HG02571 (cell line): ENCODE results near the gene DMBX1.

ENCODE experiments used
- ATAC-seq: cut with Tn5 transposase; IDR thresholded peaks from one replicate; pipeline ENCODE4 v1.9.1; 2021; ENCODE audit warnings: mild to moderate bottlenecking, moderate library complexity; ENCODE audit not compliant: unreplicated experiment

DMBX1 gene

DNA sequence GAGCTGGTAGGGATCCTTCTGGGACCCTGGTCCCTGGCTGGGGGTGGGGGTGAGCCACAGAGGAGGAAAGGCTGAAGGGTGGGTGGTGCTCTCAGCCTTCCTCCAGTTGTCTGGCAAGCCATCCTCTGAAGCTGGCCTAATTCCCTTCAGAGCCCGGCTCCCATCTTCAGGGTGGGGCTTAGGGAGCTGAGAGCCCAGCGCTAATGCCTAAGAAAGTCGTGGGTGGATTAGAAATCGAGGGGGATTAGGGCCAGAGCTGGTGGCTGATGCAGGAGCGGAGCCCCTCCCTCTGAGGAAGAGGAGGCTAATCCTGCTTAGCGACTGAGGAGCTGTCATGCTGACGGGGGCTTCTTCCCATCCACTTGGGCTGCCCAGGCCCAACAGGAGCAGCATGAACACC, 30.8 kb upstream of the DMBX1 start:
- no peak for ATAC-seq

DNA sequence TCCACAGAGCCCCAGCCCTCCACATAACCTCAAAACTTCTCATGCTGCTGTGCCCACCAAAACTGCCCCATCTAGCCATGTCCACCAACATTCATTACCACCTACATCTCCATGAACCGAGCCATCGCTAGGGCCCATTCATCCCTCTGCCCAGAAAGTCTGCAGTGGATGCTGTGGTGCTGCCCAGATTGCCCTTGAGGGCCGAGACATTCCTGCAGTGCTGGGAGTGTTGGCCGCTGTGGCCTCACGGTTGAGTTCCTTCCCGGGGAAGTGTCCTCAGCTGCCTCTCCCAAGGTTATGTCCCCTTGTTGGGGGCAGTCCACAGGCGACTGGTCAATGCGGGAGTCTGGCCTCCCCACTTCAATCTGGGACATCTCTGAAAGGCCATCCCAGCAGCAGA, 30.3 kb upstream of the DMBX1 start:
- no peak for ATAC-seq

DNA sequence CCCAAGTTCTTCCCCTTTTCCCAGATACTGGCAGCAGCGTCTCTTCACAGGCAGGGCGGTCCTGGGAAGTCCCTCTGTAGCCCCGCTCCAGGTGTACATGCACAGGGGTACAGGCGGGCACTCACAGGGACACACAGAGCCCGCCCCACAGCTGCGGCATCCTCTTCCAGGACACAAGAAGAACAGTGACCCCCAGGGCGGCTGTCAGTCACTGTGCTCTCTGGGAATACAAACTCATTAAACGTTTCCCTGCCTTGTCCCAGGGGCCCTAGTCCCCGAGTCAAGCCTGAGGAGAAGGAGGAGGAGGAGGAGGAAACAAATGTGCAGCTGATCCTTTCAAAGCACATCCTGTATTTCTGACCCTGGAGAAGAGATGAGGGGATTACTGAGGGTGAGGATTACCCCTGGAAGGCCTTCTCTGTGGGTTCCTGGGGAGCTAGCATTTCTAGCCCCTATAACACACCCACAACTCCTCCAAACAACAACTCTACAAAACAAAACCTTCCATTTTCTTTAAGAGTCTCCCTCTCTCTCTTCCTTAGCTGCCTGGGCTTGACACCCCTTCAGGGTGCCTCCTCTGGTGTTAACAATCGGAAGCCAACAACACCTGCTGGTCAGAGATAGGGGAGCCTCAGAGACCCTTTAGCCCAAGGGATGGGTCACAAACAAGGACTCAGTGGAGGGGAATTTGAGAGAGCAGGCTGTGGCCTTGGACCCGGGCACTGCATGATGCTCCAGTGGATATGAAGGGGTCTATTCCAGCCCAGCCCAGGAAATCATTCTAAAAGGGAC, 28.4 kb upstream of the DMBX1 start:
- ATAC-seq: no peak

DNA sequence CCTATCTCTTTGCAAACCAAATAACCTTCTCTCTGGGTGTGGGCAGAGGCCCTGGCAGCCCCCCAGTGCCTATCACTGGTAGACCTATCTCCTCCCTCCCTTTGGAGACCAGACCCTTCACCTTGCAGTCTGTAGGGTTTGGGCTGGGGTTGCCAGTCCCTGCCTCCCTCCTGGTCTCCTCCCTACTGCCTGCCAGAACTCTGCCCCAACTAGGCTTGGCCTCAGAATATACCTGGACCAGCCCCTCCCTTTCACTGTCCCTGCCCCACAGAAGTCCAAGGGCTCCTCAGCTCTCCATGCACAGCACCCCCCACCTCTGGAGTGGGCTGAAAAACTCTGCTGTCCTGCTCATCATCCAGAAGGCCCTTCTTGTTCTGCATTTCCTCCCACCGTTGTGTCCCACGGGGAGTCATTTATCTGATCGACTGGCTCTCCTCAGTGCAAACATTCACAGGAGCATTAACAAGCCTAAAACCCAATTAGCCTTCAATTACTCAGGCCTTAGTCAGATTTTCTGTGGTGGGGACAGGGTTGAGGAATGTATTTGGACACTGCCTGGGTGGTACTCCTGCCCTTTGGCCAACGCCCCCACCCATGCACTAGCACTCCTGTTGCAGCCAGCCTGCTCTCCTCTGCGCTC, 27.7 kb upstream of the DMBX1 start:
- no peak for ATAC-seq

DNA sequence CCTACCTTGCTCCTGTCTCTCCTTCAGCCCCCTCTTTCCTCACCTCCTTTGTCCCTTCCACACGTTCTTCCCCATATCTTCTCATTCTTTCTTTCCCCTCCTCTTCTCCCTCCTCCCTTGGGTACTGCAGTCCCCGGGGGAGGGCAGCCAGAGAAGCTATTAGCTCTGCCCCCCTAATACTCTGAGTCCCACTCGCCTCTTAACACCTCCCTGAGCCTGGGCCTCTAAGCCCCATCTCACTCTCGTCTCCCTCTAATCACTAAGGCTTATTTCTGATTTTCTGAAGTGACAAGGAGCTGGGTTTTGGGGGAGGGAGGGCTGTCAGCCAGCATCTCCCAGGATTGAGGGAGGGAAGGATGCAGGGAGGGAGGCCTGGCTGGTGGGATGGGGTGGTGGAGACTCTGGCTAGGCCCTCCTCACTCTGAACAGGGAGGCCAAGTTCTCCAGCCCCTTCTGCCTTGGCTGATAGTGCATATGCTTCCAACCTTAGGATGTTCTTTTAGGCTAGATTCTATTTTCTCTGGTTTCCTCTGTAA, 25.6 kb upstream of the DMBX1 start:
- ATAC-seq: no peak

DNA sequence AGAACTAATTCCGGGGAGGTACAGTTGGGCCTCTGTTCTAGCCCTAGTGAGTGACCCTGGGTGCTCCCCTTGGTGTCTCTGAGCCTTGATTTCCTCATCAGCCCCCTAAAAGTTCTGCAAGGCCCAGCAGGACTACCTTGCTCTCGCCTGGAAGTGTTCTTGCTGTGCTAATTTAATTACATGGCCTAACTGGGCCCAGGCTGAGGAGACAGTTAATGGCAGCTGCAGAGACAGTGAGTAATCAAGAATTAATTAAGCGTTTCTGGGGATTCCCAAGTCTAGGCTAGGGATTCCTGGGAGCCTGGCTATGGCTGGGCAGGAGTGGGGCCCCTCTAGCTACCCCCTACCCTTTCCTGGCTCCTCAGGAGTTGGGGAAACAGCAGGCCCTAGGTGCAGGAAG, 24.7 kb upstream of the DMBX1 start:
- ATAC-seq: no peak

DNA sequence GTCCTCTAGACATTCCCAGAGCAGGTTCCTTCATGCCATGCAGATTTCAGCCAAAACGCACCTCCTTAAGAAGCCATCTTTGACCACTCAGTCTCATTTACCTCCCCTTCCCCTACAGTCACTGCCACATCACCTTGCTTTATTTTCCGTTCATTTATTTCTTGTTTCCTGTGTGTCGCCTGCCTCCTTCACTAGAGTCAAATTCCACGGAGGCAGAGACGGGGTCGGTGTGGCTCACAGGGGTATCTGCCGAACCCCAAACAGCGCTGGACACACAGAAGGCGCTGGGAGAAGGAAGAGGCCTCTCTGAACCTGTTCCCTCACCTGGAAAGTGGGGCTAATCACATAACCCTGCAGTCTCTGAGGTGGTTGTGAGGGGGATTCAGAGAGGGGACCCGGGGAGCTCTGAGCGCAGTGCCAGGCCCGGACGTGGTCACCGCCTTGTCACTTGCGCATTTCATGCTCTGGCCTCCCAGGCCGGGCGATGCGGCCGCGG, 23.6 kb upstream of the DMBX1 start:
- ATAC-seq: no peak

DNA sequence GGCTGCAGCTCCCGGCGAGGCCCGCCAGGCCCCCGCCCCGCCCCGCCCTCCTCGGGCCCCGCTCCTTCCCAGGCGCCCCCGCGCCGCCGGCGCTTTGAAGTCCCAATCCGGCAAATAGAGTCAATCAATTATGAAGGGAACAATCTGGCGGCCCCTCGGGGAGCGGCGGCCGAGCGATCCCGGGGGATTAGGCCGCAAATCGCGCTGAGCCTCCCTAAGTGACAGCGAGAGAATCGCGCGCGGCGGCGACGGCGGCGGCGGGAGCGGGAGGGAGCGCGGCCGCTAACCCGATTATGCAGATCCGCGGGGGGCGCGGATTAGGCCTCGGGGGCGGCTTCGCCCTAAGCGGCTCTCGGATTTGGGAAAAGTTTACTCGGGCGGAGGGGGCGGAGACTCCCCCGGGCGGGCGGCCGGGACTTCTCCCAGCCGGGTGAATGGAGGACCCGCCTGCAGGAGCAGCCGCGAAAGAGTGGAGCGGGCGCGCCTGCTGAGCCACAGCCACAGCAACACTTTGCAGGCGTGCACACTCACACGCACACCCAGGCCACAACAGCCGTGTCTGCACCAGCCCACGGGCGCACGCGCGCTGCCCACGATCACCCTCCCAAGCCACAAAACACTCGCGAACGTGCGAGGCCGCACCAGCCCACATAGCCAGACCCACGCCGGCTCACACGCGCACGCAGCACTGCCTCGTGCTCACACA, 23.0 kb upstream of the DMBX1 start:
- ATAC-seq: no peak

DNA sequence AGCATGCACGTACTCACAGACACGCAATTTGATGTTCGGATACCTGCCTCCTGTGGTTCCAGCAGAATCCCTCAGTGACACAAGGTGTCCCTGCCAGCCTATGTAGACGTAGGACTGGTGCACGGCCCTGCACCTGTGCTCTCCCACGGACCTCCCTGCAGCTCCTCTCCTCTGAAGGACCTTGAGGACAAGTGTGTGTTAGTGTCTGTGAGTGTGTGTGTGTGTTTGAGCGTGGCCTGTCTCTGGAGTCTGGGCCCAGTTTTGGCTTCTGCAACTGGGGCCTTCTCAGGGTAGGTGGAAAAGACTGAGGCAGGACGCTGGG, 22.5 kb upstream of the DMBX1 start:
- no peak for ATAC-seq

DNA sequence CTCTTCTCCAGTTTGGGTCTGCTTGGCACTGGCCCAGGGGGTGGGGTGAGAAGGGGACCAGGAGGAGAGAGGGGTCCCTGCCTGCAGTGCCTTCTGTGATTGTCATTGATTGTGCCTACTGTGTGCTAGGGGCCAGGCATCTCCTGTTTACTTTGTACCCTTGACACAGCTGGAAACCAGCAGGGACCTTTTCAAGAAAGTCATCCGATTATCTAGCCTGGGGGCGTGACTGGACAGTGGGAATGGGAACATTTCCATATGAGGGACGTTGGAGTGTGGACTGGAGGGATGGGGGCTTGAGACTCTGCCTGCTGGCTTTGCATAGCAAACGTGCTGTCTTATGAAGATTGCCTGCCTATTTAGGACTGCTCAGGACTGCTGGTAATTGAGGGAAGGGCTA, 19.8 kb upstream of the DMBX1 start:
- no peak for ATAC-seq

DNA sequence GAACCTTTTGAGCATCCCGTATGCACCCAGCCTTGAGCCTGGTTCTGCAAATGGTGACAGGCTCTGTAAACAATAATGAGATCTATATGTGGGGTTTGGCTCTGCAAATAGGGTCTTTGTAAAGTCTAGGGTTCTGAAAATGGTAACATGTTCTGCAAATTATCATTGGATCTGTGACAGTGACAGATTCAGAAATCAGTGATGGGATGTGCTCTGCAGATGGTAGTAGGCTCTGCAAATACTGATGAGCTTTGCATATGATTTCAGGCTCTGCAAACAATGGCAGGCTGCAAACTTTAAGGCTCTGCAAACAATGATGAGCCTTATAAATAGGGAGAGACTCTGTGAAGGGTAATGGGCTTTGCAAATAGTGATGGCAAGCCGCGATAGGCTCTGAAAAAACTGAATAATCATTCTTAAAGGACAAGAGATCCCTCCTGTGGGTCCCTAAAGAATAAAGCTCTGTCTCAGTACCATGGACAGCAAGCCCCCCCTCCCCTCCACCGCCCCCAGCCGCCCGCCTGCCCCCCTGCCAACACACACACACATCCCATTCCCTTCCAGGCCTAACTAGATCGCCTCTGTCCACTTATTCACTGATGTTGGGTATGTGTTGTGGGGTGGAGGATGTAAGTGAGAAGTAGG, 17.7 kb upstream of the DMBX1 start:
- ATAC-seq: no peak

DNA sequence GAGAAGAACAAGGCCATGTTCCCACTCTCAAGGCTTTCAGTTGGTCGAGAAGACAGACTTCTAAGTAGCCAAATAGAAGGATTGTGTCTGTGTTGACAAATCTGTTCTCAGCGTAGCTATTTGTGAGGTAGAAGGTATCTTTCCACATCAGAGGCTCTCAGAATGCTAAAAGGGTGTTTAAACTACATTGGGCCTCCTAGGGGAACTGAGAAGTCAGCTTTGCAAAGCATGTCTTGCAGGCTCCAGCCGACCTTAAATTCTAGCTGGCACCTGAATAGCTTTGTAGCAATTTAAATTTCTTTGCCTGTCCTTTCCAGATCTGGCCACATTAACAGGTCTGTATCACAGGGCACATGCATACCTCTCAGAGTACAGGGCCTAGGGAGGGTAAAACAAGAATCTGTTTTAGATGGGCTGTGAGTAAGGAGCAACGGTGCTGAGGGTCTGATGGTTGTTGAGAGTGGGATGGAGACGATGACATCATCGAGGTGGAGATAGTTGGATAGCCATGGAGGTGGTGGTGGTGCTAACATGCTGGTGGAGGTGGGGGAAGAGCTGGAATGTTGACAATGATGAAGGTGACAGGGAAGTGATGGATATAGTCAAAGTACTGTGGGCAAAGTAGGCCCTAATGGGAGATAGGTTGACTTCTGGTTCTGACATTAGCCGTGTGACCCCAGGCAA, 17.0 kb upstream of the DMBX1 start:
- no peak for ATAC-seq

DNA sequence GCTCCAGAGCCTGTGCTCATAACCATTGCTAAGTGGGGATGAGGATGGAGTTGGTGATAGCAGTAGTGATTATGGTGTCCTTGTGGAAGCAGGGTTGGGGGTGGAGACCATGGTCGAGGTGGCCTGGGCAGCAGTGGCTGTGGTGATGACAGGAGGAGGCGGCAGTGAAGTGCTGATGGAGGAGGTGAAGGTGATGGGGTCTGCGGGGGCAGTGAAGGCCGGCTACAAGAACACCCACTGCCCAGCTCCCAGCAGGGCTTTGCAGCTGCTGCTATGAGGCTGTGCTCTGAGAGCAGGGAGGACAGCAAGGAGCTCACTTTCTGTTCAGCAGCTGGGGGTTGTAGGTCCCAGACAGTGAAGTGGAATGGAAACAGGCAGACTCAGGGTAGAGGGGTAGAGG, 15.6 kb upstream of the DMBX1 start:
- no peak for ATAC-seq

DNA sequence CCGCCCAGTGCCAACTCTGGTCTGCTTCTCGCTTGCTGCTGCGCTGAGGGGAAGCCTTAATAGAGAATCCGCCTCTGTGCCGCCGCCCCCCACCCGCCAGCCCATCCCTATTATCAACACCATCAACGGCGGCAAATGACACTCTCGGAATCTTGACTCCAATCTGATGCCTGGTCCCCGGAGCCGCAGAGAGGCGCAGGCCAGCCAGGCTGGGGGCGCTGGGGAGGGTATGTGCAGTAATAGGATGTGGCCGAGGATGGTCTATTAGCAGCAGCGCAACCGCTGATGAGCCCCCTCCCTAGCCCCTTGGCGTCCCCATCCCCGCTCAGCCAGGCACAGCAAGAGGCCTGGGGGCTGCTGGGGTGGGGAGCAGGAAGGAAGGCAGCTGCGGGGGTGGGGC, 15.1 kb upstream of the DMBX1 start:
- ATAC-seq: no peak

DNA sequence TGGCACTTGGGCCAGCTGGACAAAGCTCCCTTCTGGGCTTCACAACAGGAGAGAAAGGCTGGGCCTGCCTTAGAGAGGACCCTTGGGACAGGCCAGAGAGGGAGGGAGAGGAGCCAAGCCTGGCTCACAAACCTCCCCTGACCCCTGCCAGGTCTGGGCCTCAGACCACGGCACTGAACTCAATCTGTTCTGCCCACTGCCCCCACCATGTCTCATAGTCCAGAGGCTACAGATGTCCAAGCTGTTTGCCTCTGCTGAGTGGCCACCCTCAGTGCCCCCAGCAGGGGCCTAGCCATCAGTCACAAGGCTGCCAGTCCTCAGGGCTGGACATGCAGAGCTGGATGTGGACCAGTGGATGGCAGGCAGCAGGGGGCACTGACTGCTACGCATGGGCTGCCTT, 13.0 kb upstream of the DMBX1 start:
- ATAC-seq: no peak

DNA sequence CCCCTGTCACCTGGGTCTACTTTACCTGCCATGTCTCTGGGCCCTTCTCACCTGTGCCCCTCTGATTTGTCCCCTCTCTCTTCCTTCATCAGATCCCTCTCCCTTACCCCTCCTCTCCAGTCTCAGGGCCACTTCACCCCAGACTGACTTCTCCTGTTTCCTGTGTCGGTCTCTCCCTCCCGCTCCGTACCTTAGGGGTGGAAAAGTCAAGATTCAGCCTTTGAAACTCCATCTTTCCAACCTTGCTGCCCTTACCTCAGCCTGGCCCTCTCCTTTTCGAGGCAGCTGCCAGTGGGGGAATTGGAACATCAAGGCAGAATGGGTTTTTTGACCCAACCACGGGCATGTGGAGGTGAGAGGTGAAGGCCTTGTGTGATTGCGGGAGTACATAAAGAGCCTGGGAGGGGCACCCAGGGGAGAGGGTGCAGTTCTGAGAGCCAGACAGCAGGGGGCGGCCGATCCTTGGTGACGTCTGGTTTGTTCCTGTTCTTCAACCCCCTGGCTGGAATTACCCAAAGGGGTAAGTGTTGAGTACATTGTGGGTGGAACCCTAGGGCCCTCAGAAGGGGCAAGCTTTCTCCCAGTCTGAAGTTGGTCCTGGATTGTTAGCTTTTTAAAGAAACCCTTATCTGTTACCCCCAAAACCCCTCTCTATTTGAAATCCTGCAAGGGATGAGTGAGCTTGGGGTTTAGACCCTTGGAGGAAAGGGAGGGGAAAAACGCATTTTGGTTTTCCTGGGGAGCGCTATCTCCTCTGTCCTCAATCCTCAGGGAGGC, 12.3 kb upstream of the DMBX1 start:
- ATAC-seq: peak; percentile 48

DNA sequence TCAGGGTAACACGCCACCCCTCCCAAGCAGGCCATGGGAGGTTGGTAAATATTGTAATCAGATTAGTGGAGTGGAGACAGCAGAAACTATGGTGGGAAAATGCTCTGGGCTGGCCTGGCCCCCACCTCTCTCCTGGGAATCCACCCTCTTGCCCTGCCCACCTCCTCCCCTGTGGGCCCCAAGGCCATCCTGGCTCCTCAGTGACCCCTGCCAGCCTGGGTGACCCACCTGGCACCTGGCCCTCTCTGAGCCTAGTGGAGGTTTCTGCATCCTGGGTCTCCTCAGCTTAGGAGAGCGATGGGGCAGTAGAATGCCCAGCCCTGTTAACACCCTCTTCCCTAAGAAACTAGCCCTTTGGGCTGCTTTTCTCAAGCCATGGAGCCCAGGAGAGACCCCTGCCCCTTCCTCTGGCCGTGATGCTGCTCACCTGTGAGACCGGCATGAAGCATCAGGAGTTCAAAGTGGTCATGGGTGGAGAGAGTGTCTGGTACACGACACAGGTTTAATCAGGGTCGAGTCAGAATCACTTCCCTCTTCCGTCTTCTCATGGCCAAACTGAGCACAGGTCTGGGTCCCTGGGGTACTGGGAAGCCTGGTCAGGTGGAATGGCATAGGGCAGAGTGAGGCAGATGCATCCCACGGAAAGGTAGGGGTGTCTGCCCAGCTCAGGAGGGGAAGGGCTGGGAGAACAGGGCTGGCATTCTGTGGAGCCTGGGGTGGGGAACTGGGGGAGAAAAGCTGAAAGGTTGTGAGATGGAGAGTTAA, 10.7 kb upstream of the DMBX1 start:
- ATAC-seq: no peak

DNA sequence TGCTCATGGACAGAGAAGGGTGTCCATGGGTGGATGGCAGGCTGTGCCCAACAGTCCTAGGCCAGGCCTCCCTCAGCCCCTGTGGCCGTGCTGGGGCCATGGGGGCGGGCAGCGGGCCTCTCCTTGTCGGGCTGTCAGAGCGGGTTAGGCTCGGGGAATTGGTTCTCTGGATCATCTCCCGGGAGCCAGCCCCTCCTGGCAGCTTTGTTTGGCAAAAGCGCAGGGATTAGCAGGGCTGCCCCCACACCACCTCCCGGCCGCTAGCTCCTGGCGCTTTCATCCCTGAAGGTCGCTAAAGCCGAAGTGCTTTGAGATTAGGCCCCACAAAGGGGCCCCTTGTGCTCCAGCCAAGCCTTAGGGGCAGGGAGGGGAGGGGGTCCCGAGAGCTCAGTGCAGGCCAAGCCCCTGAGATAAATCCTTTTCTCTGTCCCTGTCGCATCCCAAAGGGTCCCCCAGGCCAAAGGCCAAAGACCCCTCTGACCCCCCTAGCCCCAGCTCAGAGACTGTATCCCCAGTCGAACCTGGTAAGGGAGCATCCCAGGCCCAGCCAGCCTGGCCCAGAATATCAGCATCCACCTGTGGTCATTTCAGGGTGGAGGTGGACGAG, 9.8 kb upstream of the DMBX1 start:
- ATAC-seq: no peak
